ENCODE data around the gene RPS15.
A peak's percentile ranks its signal among the peaks of the same experiment; 100 is the strongest.

Gene RPS15

DNA sequence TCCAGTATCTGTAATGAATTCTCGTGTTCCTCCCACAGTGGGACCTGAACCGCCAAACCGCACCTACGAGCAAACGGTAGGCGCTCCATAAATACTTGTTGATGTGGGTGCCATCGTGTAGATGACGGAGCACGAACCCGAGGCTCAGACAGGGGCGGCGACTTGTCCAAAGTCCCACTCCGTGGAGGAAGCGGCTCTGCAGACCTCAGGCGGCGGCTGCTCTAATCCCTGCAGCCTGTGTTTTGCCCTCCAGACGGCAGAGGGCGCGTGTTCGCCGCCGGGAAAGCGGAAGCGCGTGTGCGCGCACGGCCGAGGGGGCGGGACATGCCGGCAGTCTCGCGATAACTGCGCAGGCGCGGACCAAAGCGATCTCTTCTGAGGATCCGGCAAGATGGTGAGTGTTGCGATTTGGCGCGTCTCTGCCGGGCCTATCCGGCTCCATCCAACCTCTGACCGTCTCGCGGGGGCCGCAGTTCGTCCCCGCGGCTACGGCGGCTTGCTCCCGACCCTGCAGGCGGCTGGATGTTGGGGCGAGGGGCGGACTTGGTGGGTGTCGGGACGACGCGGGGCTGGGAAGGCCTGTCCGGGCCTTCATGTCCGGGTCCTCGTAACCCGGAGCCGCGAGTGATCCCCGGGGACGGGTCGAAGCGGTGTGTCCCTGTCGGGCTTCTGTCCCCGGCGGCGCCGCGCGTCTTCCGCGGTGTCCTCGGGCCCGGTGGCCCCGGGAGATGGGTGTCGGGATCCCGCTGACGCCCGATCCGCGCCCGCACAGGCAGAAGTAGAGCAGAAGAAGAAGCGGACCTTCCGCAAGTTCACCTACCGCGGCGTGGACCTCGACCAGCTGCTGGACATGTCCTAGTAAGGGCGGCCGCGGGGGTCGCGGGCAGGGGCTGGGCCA, at the start of gene RPS15:
RPS15 (plus strand) TSS at position 362 of the 898 bp plus-strand sequence; CDS start at position 392, 30 bp downstream.
- peak; percentile 83 for DNase-seq (ENCODE audit: low read depth)

DNA sequence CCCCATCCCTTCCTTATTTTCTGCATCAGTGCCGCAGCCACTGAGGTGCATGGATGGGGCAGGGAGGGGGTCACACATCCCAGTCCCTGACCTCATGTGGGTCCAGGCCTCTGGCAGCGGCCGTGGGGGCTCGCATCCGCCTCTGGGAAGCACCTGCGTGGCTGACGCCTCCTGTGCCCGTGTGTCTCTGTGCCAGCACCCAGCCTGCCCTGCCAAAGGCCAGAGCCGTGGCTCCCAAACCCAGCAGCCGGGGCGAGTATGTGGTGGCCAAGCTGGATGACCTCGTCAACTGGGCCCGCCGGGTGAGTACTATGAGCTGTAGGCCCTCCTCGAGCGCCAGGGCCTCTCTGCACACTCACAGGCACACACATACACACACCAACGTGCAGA, 49.6 kb upstream of the RPS15 start:
- no peak for DNase-seq (ENCODE audit: low read depth)

DNA sequence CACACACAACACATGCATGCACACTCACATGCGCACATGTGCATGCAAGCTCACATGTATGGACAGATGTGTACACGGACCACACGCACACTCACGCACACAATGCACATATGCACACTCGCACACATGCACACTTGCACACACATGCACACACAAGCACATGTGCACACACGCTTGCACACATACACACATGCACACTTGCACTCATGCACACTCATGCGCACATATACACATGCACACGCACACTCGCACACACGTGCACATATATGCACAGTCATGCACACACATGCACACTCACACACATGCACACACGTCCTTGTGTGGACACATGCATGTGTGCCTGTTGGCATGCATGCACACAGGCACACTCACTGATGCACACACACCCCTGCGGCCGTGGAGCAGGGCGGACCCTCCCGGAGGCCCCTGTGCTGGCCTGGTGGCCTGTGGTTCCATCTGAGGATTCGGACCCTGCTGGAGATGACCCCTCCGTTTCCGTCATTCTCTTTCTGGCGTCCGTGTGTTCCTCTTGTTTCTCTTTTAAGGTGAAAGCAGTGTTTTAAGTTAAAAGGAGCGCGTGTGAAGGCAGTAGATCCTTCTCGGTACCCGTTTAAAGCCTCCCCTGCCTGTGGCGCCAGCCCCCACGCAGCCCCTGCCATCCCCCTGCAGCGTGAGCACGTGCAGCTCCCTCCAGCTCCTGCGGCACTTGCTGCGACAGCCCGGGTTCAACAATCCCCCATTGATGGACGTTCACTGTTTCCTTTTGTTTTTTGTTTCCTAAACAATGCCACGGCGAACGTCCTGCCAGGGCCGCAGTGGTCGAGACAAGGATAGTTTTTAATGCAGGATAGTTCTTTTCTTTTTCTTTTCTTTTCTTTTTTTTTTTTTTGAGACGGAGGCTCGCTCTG, 48.9 kb upstream of the RPS15 start:
- DNase-seq (ENCODE audit: low read depth), result no peak

DNA sequence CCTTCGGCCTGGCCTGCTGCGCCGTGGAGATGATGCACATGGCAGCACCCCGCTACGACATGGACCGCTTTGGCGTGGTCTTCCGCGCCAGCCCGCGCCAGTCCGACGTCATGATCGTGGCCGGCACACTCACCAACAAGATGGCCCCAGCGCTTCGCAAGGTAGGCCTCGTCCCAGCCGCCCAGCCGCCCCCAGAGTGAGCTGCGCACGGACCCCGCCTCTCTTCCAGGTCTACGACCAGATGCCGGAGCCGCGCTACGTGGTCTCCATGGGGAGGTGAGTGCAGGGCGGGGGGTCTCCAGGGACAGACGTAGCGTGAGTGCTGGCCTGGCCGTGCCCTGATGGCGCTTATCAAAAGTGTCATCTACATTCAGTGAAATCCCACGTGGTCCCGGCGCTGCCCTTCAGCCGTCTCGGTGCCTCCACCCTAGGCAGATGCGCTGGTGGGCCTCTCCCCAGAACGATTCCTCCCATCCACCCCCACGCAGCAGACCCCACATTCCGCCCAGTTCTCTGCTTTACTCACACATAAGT, 47.2 kb upstream of the RPS15 start:
- DNase-seq (ENCODE audit: low read depth), result no peak

DNA sequence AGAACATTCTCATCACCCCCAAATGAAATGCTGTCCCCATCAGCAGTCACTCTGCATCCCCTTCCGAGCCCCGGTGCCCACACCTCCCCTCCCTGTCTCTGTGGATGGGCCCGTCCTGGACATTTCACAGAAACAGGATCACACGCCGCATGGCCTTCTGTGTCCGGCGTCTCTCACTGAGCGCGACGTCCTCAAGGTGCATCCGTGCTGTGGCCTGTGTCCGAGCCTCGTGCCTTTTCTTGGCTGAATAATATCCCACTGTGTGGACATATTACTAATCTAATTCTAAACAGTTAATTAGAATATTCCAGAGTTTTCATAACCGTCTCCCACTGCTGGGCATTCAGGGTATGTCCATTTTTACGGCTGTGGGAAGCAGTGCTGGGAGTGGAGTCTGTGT, 45.8 kb upstream of the RPS15 start:
- DNase-seq (ENCODE audit: low read depth), result no peak

DNA sequence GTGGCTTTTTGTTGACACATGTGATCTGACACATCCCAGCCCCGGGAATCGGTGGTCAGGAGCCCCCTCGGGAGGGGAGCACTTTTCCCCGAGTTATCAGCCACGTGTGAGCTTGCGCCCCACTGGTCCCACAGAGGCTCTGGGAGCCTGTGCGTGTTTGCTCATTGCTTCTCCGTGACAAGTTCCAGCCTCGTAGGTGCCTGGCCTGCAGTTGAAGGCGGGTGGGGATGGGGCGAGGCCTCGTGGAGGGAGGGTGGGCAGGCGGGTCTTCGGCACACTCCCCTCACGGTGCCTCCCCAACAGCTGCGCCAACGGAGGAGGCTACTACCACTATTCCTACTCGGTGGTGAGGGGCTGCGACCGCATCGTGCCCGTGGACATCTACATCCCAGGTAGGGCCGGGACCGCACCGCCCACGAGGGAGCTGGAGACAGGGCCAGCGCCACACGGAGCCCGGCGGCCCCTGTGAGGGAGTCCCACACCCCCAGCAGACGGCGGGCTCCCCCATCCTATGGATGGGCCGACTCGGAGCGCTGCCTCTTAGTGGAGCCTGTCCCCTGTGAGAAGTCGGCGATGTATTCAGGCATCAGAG, 45.2 kb upstream of the RPS15 start:
- no peak for DNase-seq (ENCODE audit: low read depth)

DNA sequence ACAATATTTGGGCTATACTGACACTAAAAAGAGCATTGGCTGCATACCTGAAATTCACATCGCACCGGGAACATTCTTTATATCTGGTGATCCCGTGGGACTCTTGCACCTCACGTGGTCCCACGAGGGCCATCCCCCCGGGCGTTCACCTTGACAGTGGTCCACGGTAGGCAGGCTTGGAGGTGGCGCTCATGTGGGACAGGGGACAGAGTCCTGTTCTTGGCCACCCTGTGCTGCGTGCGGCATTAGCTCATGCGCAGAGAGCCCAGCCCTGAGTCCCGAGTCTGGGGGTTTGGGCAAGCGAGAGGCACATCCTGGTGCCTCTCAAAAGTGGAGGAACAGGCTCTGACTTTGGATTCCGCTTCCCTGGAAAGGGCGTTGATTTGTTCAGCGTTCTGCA, 44.4 kb upstream of the RPS15 start:
- no peak for DNase-seq (ENCODE audit: low read depth)

DNA sequence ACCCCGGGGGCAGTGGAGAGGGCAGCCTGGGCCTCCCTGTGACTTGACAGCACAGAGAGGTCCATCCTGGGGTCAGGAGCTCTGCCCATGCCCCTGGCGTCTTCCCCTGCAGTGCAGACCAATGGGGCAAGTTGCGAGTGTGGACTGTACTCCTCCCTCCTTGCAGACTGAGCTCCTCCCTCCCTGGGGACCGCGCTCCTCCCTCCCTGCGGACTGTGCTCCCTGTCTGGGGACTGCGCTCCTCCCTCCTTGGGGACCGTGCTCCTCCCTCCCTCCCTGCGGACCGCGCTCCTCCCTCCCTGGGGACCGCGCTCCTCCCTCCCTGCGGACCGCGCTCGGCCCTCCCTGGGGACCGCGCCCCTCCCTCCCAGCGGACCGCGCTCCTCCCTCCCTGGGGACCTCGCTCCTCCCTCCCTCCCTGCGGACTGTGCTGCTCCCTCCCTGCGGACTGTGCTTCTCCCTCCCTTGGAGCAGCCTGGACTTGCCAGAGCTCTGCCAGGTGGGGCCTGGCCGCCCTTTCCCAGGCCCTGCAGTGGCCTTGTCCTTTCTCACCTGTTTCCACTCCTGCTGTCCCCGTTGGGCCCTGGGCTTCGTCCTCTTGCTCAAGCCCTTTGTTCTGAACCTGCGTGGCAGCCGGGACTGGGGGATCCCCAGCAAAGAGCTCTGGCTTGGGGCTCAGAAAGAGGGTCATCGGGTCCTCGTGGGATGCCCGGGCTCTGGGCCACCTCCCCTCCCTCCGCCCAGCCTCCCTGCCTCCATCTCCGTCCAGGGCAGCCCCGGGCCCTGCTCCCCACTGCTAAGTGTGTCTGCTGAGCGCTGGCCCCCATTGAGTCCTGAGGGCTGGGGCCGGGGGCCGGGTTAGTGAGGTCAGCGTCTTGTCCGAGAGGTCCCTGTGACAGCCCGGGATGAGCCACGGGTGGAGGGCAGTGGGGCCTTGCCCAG, 43.7 kb upstream of the RPS15 start:
- DNase-seq (ENCODE audit: low read depth), result no peak

DNA sequence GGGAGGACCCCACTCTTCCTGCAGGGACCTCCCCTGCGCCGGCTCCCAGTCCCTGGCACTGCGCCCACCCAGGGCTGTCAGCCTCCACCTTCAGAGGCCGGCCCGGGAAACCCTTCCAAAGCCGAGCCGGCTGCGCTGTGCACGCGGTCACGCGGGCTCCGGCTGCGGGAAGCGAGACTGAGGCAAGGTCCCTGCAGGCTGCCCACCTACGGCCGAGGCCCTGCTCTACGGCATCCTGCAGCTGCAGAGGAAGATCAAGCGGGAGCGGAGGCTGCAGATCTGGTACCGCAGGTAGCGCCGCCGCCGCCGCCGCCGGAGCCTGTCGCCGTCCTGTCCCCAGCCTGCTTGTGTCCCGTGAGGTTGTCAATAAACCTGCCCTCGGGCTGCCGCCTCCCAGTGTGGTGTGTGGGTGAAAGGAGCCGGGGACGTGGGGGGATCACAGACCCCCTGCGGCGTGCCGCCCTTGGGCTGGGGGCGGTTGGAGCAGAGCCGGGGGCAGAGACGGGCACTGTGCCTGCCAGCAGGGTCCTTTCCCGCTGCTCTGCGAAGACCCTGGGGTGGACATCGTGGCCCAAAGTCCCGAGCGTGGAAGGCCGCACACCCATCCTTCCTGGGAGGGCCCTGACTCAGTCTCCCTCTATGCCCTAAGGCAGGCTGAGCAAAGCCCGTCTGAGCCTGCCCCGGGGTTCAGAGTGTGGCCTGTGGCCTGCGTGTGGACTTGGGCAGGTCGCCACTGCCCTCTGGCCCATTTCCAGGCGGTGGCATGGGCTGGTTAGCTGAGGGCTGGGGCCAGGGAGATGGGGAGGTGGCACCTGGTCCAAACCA, 42.8 kb upstream of the RPS15 start:
- no peak for DNase-seq (ENCODE audit: low read depth)

DNA sequence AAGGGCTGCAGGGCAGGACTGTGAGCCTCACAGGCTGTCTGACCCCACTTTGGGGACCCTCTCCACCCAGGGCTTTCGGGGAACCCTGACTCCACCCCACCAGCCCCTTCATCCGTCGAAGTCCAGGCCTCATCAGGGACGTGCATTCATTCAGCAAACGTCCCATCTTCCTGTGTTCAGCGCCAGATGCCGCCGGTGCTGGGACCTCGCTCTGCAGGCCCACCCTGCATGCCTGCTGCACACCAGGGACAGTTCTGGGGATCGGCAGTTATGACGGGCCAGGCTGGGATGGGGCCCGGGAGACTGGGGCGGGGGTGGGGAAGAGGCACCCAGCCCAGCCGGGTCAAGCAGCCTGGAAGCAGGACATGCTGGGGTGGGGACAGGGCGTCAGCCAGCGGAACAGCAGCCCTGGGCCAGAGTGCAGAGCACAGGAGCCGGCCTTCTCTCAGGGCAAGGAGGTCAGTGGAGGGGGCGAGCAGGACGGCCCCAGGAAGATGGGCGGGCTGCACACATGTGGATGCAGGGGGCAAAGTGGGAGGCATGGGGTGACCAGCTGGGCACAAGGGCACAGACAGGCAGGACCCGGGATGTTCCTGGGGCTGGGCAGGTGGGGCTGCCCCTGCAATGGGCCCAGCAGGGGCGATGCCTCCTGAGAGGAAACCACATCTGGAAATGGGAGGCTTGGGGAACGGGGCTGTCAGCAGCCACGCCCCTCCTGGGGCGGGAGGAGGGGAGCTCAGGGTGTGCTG, 42.0 kb upstream of the RPS15 start:
- no peak for DNase-seq (ENCODE audit: low read depth)

DNA sequence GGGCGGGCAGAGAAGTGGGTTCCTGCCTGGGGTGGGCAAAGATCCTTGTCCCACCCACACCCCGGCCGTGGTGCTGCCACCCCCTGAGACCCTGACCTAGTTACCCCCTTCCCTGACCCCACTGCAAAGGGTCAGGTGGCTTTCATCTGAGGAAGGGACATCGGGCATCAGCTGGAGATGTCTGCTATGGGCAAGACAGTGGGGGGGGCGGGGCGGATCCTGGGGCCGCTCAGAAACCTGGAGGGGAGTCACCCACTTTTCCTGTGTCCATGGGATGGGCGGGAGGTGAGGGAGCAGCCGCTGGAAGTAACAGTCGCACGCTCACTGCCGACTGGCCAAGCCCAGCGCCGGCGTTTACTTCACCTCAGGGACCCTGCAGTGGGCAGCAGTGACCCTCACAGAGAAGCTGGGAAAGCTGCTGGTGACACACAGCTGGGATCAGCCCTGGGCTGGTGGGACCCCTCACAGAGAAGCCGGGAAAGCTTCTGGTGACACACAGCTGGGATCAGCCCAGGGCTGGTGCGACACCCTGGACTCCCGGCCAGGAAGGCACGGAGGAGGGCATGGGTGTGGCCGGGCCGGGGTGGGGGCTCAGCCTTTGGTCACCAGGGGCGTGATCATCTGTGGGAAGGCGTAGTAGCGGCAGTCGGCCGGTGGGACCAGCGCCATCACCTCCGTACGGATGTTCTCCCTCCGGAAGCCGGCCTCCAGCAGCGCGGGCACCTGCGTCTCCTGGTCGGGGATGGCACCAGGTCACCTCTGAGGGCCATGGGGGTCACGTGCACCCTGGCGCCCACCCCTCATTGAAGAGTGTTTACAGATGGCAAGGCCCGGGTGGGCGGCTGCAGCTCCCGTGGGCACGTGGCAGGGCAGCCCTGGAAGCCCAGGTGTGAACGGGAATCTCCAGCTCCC, 41.2 kb upstream of the RPS15 start:
- DNase-seq (ENCODE audit: low read depth), result no peak

DNA sequence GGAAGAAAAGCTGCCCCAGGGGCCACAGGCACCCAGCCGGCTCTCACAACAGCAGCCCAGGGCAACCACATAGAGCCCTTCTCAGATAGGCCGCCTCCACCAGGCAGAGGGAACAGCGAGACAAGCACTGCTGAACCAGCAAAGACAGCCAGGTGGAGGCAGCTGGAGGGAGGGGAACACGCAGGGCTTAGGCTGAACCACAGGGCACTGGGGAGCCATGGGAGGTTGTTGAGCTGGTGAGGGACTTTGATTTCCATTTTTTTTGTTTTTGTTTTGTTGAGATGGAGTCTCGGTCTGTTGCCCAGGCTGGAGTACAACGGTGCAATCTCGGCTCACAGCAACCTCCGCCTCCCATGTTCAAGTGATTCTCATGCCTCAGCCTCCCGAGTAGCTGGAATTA, 40.4 kb upstream of the RPS15 start:
- DNase-seq (ENCODE audit: low read depth), result no peak

DNA sequence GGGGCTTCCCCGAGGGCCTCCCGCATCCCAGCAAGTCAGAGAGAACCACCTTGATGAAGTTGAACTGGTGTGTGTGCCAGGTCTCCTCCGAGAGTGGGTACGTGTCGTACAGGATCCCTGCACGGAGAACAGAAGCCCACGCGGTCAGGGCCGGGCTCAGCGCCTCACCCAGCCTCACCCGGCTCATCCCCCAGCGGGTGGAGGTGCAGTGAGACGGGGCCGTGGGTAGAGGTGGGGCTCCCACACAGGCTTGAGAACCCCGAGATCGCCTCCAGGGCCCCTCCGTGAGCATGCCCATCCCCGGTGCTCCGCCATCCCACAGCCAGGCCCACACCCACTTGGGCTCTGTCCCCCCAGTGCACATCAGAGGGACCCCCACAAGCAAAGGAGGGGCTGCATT, 39.1 kb upstream of the RPS15 start:
- no peak for DNase-seq (ENCODE audit: low read depth)

DNA sequence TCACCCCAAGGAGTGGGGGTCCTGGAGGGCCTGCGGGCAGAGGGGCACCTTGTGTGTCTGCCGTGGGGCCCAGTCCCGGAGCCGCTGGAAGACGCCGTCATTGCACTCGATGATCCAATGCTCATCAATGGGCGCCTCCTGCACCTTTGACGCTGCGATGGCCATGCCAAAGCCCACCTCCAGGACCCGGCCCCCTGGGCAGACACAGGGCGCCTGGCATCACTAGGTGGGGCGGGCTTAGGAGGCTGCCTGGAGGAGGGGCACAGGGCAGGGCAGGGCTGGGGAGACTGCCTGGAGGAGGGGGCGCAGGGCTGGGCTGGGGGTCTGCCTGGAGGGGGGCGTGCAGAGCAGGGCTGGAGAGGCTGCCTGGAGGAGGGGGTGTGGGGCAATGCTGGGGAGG, 38.5 kb upstream of the RPS15 start:
- DNase-seq (ENCODE audit: low read depth), result no peak

DNA sequence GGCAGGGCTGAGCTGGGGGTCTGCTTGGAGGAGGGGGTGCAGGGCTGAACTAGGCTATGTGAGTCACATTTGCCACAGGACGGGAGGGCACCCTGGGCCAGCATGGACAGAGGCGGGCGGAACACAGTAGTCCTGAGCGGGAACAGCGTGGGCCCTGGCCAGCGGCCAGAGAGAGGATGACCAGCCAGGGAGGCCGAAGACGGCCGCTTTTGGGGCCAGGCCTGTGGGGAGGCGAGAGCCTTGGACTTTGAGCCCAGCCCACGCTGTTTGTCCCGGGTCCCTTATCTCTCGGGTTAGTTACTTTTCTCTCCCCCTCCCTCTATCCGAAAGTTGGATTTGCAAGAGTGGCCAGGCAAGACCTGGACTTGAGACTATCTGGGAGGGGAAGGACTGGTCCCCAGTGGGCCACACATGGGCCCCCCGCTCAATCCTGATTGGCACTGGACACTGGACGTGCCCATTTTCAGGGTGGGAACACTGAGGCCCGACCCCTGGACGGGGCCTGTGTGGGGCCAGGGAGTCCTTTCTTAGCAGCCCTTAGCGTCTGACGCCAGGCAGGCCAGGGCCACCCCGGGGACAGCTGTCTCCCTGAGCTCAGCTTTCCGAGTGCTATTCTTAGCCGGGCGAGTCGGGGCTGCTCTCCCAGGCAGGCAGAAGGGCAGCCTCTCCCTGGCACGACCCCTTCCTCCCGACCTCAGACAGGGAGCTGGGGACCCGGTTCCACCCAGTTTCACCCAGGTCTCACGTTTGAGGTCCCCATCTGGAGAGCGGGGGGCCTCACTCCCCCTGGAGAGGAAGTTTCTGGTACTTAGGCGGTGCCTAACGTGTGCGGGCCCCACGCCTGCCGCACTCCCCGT, 37.7 kb upstream of the RPS15 start:
- no peak for DNase-seq (ENCODE audit: low read depth)

DNA sequence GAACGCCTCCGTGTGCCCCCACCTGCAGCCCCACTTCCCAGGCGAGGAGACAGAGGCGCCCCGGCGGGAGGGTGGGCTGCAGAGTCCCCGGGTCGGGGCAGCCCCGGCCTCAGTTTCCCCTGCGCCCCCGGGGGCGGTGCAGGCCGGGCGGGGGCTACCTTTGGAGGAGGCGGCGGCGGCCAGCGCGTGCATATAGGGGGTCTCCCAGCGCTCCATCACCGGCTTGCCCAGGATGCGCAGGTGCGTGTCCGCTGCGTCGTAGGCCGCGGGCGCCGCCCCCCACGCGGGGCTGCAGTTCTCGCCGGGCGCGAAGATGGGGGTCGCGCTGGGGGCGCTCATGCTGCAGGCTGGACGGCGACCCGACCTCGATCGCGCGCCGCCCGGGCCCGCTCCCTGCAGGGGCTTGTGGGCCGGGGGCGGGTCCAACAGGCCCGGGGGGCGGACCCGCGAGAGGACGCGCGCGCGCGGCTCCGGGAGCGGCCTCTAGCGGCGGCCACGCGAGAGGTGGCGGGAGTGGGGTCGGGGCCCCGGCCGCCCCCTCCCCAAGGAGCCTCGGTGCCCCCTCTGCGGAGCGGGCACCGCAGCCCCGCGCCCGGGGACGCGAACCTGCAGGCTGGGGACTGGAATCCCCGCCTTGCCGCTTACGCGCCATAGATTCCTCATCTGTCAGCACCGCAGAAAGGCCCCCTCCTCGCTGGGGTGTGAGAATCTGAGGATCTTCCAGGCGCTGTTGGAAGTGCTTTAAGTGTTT, 36.9 kb upstream of the RPS15 start, which contains the start of gene GAMT:
GAMT (minus strand) TSS at position 405 of the 751 bp plus-strand sequence; CDS start at position 339, 66 bp downstream.
- no peak for DNase-seq (ENCODE audit: low read depth)

DNA sequence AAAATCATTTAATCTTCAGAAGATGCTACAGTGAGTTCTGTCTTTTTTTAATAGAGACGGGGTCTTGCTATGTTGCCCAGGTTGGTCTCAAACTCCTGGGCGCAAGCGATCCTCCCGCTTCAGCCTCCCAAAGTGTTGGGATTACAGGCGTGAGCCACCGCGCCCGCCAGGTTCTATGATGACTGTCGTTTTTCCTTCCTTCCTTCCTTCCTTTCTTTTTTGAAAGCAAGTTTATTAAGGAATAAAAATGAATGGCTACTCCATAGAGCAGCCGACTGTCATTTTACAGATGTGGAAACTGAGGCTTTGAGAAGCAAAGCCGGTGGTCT, 36.3 kb upstream of the RPS15 start:
- DNase-seq (ENCODE audit: low read depth), result no peak
